Measurements from ENCODE around the gene SETMAR. TPM values are rescaled to one million over a fixed set of nuclear protein-coding genes. Genes with fewer than 3 reads are reported as not detected.

SETMAR gene
- total and polyA plus RNA-seq, 2 donors (not counting 1 experiment from before 2014, with no cell fraction given): 13.9 to 14.7 TPM

DNA sequence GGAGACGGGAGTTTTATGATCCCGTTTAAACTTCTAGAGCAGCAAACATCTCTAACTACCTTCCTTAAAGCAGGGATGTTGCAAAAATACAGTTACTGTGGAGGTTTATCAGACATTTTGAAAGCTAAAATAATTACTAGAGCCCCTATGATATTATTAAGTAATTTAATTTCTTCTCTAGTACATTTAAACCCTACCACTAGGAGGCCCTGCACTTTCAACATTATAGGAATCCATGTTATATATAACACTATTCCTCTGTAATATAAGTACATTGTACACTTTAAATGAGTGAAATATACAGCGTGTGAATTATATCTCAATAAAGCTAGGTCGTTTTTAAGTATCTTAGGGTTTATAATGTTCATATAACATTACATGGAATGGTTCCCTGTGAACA, 11.5 kb downstream of the SETMAR start:
- Histone ChIP-seq H3K9ac (ENCODE audit: insufficient read depth, low read length) (no peak overlapping the region), H3K79me2 (ENCODE audit: control insufficient read depth, insufficient read depth, low read length) (no peaks in the 10 kb centered on the region), H3K4me1 (ENCODE audit: control insufficient read depth, extremely low read depth, insufficient read depth, low read length) (no peaks in the 10 kb centered on the region), H3K36me3 (ENCODE audit: control insufficient read depth, insufficient read depth, low read length) (no peaks in the 10 kb centered on the region), H3K27ac (ENCODE audit: insufficient read depth, low read length) (no peak overlapping the region), H2AFZ (ENCODE audit: low read length) (no peak overlapping the region), H3K27me3 (ENCODE audit: control insufficient read depth, insufficient read depth, low read length) (no peaks in the 10 kb centered on the region), H3K9me3 (ENCODE audit: control insufficient read depth, insufficient read depth, low read depth, low read length) (no peaks in the 10 kb centered on the region), H3K4me3 (replicated peaks in 1 of 4; ENCODE audit: control extremely low read depth in 1 of 4, insufficient read depth in 1 of 4, low read depth in 3 of 4, low read length in 4 of 4) (no peak overlapping the region), H3K4me2 (ENCODE audit: extremely low read depth, insufficient read depth, low read length) (no peak overlapping the region), H4K20me1 (ENCODE audit: control insufficient read depth, extremely low read depth, insufficient read depth, low read length) (no peaks in the 10 kb centered on the region)
- TF ChIP-seq EZH2 (IDR thresholded peaks at IDR 0.05; ENCODE audit: low read length, missing control alignments): no peak
- TF ChIP-seq, protein P1, sequence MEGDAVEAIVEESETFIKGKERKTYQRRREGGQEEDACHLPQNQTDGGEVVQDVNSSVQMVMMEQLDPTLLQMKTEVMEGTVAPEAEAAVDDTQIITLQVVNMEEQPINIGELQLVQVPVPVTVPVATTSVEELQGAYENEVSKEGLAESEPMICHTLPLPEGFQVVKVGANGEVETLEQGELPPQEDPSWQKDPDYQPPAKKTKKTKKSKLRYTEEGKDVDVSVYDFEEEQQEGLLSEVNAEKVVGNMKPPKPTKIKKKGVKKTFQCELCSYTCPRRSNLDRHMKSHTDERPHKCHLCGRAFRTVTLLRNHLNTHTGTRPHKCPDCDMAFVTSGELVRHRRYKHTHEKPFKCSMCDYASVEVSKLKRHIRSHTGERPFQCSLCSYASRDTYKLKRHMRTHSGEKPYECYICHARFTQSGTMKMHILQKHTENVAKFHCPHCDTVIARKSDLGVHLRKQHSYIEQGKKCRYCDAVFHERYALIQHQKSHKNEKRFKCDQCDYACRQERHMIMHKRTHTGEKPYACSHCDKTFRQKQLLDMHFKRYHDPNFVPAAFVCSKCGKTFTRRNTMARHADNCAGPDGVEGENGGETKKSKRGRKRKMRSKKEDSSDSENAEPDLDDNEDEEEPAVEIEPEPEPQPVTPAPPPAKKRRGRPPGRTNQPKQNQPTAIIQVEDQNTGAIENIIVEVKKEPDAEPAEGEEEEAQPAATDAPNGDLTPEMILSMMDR (conservative IDR thresholded peaks at IDR 0.05 in 1 of 2, IDR thresholded peaks at IDR 0.05 in 1 of 2; ENCODE audit: low read depth in 1 of 2, low read length in 2 of 2): peak in 1 of 2 donors; percentile 32
- peak in 1 of 2 donors; percentile 20 for DNase-seq (ENCODE audit: low read depth in 2 of 2)

DNA sequence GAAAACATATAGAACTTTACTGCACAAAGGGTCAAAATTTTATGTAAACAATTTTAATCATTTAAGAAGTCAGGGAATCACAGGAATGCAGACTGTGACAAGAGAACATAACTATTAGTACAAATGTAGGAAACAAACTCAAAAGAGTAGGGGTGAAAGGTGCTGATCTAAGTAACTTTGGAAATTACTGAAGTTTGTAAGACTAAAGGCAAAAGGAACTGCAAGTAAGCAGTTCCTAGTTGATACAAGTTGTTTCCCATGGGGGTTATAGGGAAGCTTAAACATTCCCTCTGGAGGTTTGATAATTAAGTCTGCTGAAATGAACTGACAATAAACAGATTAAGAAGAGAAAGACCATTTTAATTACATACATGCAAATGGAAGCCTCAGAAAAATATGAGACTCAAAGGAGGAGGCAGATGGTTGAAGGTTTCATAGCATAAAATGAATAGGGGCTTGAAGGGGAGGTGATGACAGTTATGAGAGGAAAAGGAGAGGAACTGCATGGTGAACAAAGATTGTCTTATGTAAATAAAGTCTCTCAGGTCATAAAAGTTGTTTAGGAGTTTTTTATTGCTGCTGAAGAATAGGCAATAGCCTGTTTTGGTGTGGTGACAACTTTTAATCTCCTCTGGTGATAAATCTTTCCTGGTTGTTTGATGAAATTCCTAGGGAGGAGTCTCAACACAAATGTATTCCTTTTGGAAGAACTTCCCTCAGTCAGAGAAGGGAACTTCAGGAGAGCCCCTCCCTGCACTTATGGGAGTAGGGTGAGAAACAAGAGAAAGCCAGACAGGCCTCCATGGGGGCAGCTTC, 17.1 kb downstream of the SETMAR start:
- no peak overlapping the region for H3K27ac ChIP-seq (ENCODE audit: insufficient read depth, low read length)
- no peak for DNase-seq (ENCODE audit: low read depth in 2 of 2)
- no peaks in the 10 kb centered on the region for H4K20me1 ChIP-seq (ENCODE audit: control insufficient read depth, extremely low read depth, insufficient read depth, low read length)
- no peak overlapping the region for H3K4me2 ChIP-seq (ENCODE audit: extremely low read depth, insufficient read depth, low read length)
- H3K9ac ChIP-seq (ENCODE audit: insufficient read depth, low read length): no peak overlapping the region
- H3K9me3 ChIP-seq (ENCODE audit: control insufficient read depth, insufficient read depth, low read depth, low read length): no peaks in the 10 kb centered on the region
- peaks cover 4% of the 10 kb centered on the region for H3K4me1 ChIP-seq (ENCODE audit: control insufficient read depth, extremely low read depth, insufficient read depth, low read length)
- H3K79me2 ChIP-seq (ENCODE audit: control insufficient read depth, insufficient read depth, low read length): no peaks in the 10 kb centered on the region
- no peak overlapping the region for H3K4me3 ChIP-seq (replicated peaks in 1 of 4; ENCODE audit: control extremely low read depth in 1 of 4, insufficient read depth in 1 of 4, low read depth in 3 of 4, low read length in 4 of 4)
- no peaks in the 10 kb centered on the region for H3K27me3 ChIP-seq (ENCODE audit: control insufficient read depth, insufficient read depth, low read length)
- no peak overlapping the region for H2AFZ ChIP-seq (ENCODE audit: low read length)
- H3K36me3 ChIP-seq (ENCODE audit: control insufficient read depth, insufficient read depth, low read length): no peaks in the 10 kb centered on the region
- no peak for TF ChIP-seq EZH2 (IDR thresholded peaks at IDR 0.05; ENCODE audit: low read length, missing control alignments)
- TF ChIP-seq, protein P1 (conservative IDR thresholded peaks at IDR 0.05 in 1 of 2, IDR thresholded peaks at IDR 0.05 in 1 of 2; ENCODE audit: low read depth in 1 of 2, low read length in 2 of 2): no peak

DNA sequence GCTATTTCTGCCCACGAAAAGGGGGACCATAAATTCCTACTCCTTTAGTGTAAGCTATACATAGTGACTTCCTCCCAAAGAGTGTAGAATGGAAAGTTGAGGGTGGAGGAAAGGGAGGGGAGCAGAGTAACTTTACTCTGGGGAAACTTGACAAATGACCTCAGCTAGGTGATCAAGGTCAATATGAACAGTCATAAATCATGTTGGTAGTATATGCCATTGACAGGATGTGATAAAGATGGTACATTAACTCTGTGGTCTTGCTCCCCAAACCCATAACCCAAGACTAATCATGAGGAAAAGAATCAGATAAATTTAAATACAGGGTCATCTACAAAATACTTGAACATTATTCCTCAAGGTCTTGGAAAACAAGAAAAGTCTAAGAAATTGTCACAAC, 18.6 kb downstream of the SETMAR start:
- Histone ChIP-seq H4K20me1 (ENCODE audit: control insufficient read depth, extremely low read depth, insufficient read depth, low read length) (no peaks in the 10 kb centered on the region), H3K9ac (ENCODE audit: insufficient read depth, low read length) (no peak overlapping the region), H2AFZ (ENCODE audit: low read length) (no peak overlapping the region), H3K4me2 (ENCODE audit: extremely low read depth, insufficient read depth, low read length) (no peak overlapping the region), H3K27ac (ENCODE audit: insufficient read depth, low read length) (no peak overlapping the region), H3K4me1 (ENCODE audit: control insufficient read depth, extremely low read depth, insufficient read depth, low read length) (peaks cover 4% of the 10 kb centered on the region), H3K4me3 (replicated peaks in 1 of 4; ENCODE audit: control extremely low read depth in 1 of 4, insufficient read depth in 1 of 4, low read depth in 3 of 4, low read length in 4 of 4) (no peak overlapping the region), H3K36me3 (ENCODE audit: control insufficient read depth, insufficient read depth, low read length) (no peaks in the 10 kb centered on the region), H3K27me3 (ENCODE audit: control insufficient read depth, insufficient read depth, low read length) (no peaks in the 10 kb centered on the region), H3K9me3 (ENCODE audit: control insufficient read depth, insufficient read depth, low read depth, low read length) (no peaks in the 10 kb centered on the region), H3K79me2 (ENCODE audit: control insufficient read depth, insufficient read depth, low read length) (no peaks in the 10 kb centered on the region)
- TF ChIP-seq EZH2 (IDR thresholded peaks at IDR 0.05; ENCODE audit: low read length, missing control alignments): no peak
- no peak for DNase-seq (ENCODE audit: low read depth in 2 of 2)

Data from fibroblast of lung (primary cell).